ENCODE results near the gene FGD5.

FGD5 gene

GRCh38 chr3:14905055-14905657 is 86.4 kb downstream of the FGD5 start:
- DNase-seq (ENCODE audit: extremely low read depth, insufficient read length), result no peak
- TF ChIP-seq CTCF (IDR thresholded peaks at IDR 0.05; ENCODE audit: insufficient read depth, low read length, poor library complexity, severe bottlenecking), result no peak
- no peak overlapping the region for H3K4me3 ChIP-seq (replicated peaks; ENCODE audit: low read depth, low read length)
- no peaks in the 10 kb centered on the region for H3K36me3 ChIP-seq (ENCODE audit: control insufficient read depth, insufficient read depth, low read length)
- H3K27me3 ChIP-seq (replicated peaks; ENCODE audit: control insufficient read depth, insufficient read depth, low read length), result no peaks in the 10 kb centered on the region; the same call in 1 of the 2 replicates

- H3K36me3 ChIP-seq (ENCODE audit: control insufficient read depth, insufficient read depth, low read length), result no peaks in the 10 kb centered on the region
- no peaks in the 10 kb centered on the region; the same call in 1 of the 2 replicates for H3K27me3 ChIP-seq (replicated peaks; ENCODE audit: control insufficient read depth, insufficient read depth, low read length)
- H3K4me3 ChIP-seq (replicated peaks; ENCODE audit: low read depth, low read length), result no peak overlapping the region
- DNase-seq (ENCODE audit: extremely low read depth, insufficient read length), result no peak
- TF ChIP-seq CTCF (IDR thresholded peaks at IDR 0.05; ENCODE audit: insufficient read depth, low read length, poor library complexity, severe bottlenecking), result no peak
Measured at GRCh38 chr3:14906355-14906971, 87.7 kb downstream of the FGD5 start.

GRCh38 chr3:14907043-14907966 is 88.5 kb downstream of the FGD5 start:
- TF ChIP-seq CTCF (IDR thresholded peaks at IDR 0.05; ENCODE audit: insufficient read depth, low read length, poor library complexity, severe bottlenecking), result no peak
- H3K36me3 ChIP-seq (ENCODE audit: control insufficient read depth, insufficient read depth, low read length), result no peaks in the 10 kb centered on the region
- no peak for DNase-seq (ENCODE audit: extremely low read depth, insufficient read length)
- H3K27me3 ChIP-seq (replicated peaks; ENCODE audit: control insufficient read depth, insufficient read depth, low read length), result no peaks in the 10 kb centered on the region; the same call in 1 of the 2 replicates
- no peak overlapping the region for H3K4me3 ChIP-seq (replicated peaks; ENCODE audit: low read depth, low read length)

GRCh38 chr3:14909250-14909649 is 90.5 kb downstream of the FGD5 start:
- Histone ChIP-seq H3K4me3 (replicated peaks; ENCODE audit: low read depth, low read length) (no peak overlapping the region), H3K27me3 (replicated peaks; ENCODE audit: control insufficient read depth, insufficient read depth, low read length) (no peaks in the 10 kb centered on the region; the same call in 1 of the 2 replicates), H3K36me3 (ENCODE audit: control insufficient read depth, insufficient read depth, low read length) (no peaks in the 10 kb centered on the region)
- no peak for TF ChIP-seq CTCF (IDR thresholded peaks at IDR 0.05; ENCODE audit: insufficient read depth, low read length, poor library complexity, severe bottlenecking)
- DNase-seq (ENCODE audit: extremely low read depth, insufficient read length), result no peak

- Histone ChIP-seq H3K36me3 (ENCODE audit: control insufficient read depth, insufficient read depth, low read length) (no peaks in the 10 kb centered on the region), H3K27me3 (replicated peaks; ENCODE audit: control insufficient read depth, insufficient read depth, low read length) (no peaks in the 10 kb centered on the region; the same call in 1 of the 2 replicates), H3K4me3 (replicated peaks; ENCODE audit: low read depth, low read length) (no peak overlapping the region)
- DNase-seq (ENCODE audit: extremely low read depth, insufficient read length), result no peak
- TF ChIP-seq CTCF (IDR thresholded peaks at IDR 0.05; ENCODE audit: insufficient read depth, low read length, poor library complexity, severe bottlenecking), result no peak
Measured at GRCh38 chr3:14911651-14912050, 92.9 kb downstream of the FGD5 start.

Data from GM06990 (cell line).